Measurements from ENCODE around the gene FNDC3B.

DNA sequence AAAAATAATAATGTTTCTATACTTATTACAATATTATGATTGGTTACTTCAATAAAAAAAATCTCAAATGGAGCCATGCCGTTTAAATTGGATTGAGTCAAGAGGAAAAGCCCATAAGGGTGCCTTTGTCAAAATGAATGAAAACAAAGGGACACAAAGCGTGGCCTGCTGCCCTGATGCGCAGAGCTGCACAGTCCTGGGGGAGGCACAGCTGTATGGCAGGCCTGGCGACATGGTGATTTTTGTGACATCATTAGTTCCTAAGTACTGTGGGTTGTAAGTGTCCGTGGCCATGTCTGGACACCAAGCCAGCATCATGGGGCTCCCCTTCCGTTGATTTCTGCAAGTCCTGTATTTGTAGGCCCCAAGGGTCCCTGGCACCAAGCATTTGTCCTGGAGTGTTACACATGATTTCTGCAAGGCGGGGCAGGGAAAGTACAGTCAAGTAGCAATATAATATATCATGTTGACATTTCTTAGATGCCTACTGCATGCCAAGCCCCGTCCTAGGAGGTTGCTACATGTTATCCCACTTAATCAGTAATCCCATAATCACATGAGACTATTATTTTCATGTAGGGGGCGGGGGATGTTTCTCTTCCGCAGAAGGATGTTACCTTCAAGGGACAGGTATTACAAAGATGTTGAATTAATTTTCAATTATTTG, 349.2 kb downstream of the FNDC3B start:
- TF ChIP-seq, protein P1, sequence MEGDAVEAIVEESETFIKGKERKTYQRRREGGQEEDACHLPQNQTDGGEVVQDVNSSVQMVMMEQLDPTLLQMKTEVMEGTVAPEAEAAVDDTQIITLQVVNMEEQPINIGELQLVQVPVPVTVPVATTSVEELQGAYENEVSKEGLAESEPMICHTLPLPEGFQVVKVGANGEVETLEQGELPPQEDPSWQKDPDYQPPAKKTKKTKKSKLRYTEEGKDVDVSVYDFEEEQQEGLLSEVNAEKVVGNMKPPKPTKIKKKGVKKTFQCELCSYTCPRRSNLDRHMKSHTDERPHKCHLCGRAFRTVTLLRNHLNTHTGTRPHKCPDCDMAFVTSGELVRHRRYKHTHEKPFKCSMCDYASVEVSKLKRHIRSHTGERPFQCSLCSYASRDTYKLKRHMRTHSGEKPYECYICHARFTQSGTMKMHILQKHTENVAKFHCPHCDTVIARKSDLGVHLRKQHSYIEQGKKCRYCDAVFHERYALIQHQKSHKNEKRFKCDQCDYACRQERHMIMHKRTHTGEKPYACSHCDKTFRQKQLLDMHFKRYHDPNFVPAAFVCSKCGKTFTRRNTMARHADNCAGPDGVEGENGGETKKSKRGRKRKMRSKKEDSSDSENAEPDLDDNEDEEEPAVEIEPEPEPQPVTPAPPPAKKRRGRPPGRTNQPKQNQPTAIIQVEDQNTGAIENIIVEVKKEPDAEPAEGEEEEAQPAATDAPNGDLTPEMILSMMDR (IDR thresholded peaks at IDR 0.05) = no peak
- TF ChIP-seq POLR2A (IDR thresholded peaks at IDR 0.05) = no peak
